SK-MEL-5 (cell line): Measurements from ENCODE around the gene SEMA6C. TPM values are rescaled to one million over a fixed set of nuclear protein-coding genes. Genes with fewer than 3 reads are reported as not detected.

Source experiments
- DNase-seq: peaks from one replicate; pipeline ENCODE4 v3.0.0-alpha.2; 2016; ENCODE audit warnings: low read depth, low spot score
- in situ Hi-C: cut with HindIII; loops from 2 replicates; pipeline ENCODE4 v1.10.0; 2016; ENCODE audit warnings: low sequenced_read_pairs, high pct_unique_total_duplicates, low pct_unique_long_range_greater_than_20kb
- total RNA-seq: library from RNA; depleted of rRNA; stranded (reverse); fragments of >200 nt; shearing (Covaris generic); gene quantifications from 2 replicates; pipeline ENCODE4 v1.2.3, GENCODE V29; 2014

SEMA6C gene
- total RNA-seq, 1 experiment from 2014 or later = 1.1 TPM

- in situ Hi-C loops = no loop called here
Measured at GRCh38 chr1:151165738-151166504, 19.5 kb upstream of the SEMA6C start, which contains the start of the genes LYSMD1 and SCNM1. TSS of gene LYSMD1 (minus strand) at chr1:151165902. CDS start at chr1:151165258, 644 bp downstream. TSS of gene SCNM1 (plus strand) at chr1:151166144. CDS start at chr1:151166153, 9 bp downstream.

GRCh38 chr1:151165281-151165737 is 18.9 kb upstream of the SEMA6C start:
- peak; percentile 32 for DNase-seq
- in situ Hi-C loops = no loop called here

More at GRCh38 chr1:151165738-151166504, 19.5 kb upstream of the SEMA6C start, which contains the start of the genes LYSMD1 and SCNM1:
- DNase-seq = peak; percentile 100

- DNase-seq = no peak
- in situ Hi-C loops = no loop called here
Measured at GRCh38 chr1:151164732-151165280, 18.4 kb upstream of the SEMA6C start.

GRCh38 chr1:151159373-151159772 is 12.9 kb upstream of the SEMA6C start:
- no peak for DNase-seq
- in situ Hi-C loops = loop anchor here (10.0 kb wide), 1 partner anchor 65 kb away; no protein-coding TSS in a partner anchor

- in situ Hi-C loops = loop anchor here (10.0 kb wide), 1 partner anchor 64 kb away; no protein-coding TSS in a partner anchor
- no peak for DNase-seq
Measured at GRCh38 chr1:151158751-151159251, 12.4 kb upstream of the SEMA6C start.

GRCh38 chr1:151158326-151158725 is 11.9 kb upstream of the SEMA6C start:
- no peak for DNase-seq
- in situ Hi-C loops = loop anchor here (10.0 kb wide), 1 partner anchor 64 kb away; no protein-coding TSS in a partner anchor

- in situ Hi-C loops = loop anchor here (10.0 kb wide), 1 partner anchor 62 kb away; no protein-coding TSS in a partner anchor
- DNase-seq = no peak
Measured at GRCh38 chr1:151157067-151157531, 10.7 kb upstream of the SEMA6C start.

GRCh38 chr1:151156515-151156819 is 10.0 kb upstream of the SEMA6C start, which contains the start of gene TNFAIP8L2:
TSS of gene TNFAIP8L2 (plus strand) at chr1:151156649. CDS start at chr1:151158698, 2,049 bp downstream.
- DNase-seq = peak; percentile 50
- in situ Hi-C loops = loop anchor here (10.0 kb wide), 1 partner anchor 62 kb away; no protein-coding TSS in a partner anchor

GRCh38 chr1:151147665-151148064 is 1.2 kb upstream of the SEMA6C start:
- in situ Hi-C loops = no loop called here
- no peak for DNase-seq

- DNase-seq = no peak
- in situ Hi-C loops = no loop called here
Measured at GRCh38 chr1:151147132-151147503, 687 bp upstream of the SEMA6C start.

- in situ Hi-C loops = no loop called here
- no peak for DNase-seq
Measured at GRCh38 chr1:151146072-151146411, 389 bp downstream of the SEMA6C start.

GRCh38 chr1:151145304-151146071 is 943 bp downstream of the SEMA6C start:
- no peak for DNase-seq
- in situ Hi-C loops = no loop called here

GRCh38 chr1:151144474-151145303 is 1.7 kb downstream of the SEMA6C start:
- in situ Hi-C loops = no loop called here
- no peak for DNase-seq

- DNase-seq = no peak
- in situ Hi-C loops = no loop called here
Measured at GRCh38 chr1:151143986-151144385, 2.4 kb downstream of the SEMA6C start.

- in situ Hi-C loops = no loop called here
- DNase-seq = no peak
Measured at GRCh38 chr1:151143057-151143435, 3.4 kb downstream of the SEMA6C start.

- in situ Hi-C loops = no loop called here
- no peak for DNase-seq
Measured at GRCh38 chr1:151142411-151143056, 3.9 kb downstream of the SEMA6C start.

- in situ Hi-C loops = no loop called here
- DNase-seq = no peak
Measured at GRCh38 chr1:151137789-151138188, 8.6 kb downstream of the SEMA6C start.
